T-helper 1 cell (primary cell): Measurements from ENCODE around the gene IL26.

Source experiments
- DNase-seq, 5 donors: peaks; one replicate each; pipeline ENCODE4 v3.0.0-alpha.2; 2012 to 2020
- total RNA-seq, 4 donors: gene quantifications; one replicate each; lab custom pipeline; 2026; lab: John Stamatoyannopoulos, UW

The IL26 gene, protein sequence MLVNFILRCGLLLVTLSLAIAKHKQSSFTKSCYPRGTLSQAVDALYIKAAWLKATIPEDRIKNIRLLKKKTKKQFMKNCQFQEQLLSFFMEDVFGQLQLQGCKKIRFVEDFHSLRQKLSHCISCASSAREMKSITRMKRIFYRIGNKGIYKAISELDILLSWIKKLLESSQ
- total RNA-seq = 0 to 0.15 (median 0) reads per million in 4 donors

DNA sequence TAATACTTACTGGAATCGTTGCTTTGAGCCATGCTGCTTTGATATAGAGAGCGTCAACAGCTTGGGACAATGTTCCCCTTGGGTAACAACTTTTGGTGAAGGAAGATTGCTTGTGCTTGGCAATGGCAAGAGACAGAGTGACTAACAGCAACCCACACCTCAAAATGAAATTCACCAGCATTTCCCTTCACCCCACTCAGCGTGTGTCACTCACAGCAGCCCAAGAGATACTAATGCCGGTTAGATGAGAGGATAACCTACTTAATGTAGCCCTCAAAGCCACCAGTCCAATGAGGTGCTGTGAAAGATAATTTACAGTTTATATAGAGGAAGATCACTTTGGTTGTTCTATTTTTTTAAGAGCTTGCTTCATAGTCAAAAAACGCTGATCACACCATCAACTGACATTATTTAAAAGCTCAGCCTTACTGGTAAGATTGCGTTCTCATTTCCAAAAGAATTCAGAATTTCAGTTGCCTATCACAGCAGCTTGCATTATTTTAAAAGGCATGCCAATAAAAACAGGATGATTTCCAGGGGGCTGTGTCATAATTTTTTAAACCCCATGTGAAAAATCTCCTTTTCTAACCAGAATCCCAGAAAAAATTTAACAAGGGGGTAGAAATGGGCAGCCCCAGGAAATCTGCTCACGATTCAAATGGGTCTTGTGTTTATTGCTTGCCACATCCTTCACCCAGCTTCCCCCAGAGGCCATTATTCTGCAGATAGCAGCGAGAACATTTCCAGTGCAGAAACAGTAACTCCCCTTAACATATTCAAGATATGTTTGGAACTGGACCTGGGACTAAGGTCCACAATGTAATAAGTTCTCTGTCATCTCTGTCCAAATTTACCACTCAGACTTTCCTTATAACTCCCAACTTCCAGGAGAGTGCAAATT, at the start of gene IL26:
IL26 (minus strand) TSS at position 235 of the 901 bp plus-strand sequence; CDS start at position 181, 54 bp downstream.
- peak in 1 of 5 donors; percentile 59 for DNase-seq

DNA sequence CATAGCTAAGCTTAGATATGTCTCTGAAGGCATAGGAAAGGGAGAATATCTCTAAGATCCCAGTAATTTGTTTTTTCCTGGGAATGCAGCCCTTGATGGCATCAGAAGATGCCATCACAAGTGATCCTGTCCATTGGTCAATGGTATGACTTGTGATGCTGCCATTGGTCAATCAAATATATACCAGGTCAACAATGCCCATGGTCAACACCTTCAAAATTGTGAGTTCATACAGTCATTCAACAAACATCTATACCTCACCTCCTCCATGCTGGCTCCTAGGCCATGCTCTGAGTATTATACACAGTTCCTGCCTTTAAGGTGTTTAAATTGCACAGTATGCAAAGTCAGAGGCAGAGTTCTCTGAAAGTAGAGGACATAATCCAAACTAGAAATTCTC, 47.1 kb upstream of the IL26 start:
- DNase-seq = no peak

DNA sequence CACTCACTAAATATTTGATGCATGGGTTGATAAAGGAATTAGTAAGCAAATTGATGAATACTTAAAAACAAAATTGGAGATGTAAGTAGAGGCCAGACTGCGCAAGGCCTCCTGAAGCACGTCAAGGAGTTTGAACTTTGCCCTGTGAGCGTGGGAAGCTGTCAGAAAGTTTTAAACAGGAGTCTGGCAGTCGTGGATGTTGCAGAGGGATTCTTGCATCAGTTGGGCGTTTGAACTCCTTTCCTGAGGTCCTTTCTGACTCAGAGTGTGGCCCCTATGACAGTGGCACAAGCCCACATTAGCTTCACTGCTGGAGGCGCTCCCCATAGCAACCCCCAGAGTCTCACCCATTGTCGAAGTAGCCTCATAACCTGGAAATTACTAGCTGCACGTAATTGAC, 45.7 kb upstream of the IL26 start:
- DNase-seq = no peak

DNA sequence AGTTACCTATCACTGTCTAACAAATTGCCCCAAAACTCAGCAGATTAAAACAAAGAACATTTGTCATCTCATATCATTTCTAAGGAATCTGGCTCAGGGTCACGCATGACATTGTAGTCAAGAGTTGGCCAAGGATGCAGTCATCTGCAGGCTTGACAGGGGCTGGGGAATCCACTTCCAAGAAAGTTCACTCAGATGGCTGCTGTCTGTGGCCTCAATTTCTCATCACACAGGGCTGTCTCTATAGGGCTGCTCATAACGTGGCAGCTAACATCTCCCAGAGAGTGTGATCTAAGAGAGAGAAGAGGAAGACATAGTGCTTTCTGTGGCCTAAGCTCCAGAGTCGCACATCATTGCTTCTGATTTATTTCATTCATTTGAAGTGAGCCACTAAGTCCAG, 44.7 kb upstream of the IL26 start:
- DNase-seq = no peak

DNA sequence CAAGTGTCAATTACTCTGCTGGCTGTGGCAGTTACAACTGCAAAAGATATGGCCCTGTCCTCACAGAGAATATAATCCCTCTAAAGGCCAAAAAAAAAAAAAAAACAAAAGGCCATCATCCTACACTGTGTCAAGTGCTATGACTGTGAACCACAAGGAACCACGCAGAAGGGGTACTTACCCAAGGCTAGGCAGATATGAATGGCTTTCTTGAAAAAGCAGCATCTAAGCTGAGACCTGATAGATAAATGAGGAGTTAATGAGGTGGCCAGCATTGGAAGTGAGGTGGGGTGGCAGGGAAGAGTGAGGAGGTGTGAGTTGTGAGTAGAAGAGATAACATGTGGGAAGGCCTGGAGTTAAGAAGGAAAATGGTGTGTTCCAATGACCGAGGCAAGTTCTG, 44.2 kb upstream of the IL26 start:
- no peak for DNase-seq

DNA sequence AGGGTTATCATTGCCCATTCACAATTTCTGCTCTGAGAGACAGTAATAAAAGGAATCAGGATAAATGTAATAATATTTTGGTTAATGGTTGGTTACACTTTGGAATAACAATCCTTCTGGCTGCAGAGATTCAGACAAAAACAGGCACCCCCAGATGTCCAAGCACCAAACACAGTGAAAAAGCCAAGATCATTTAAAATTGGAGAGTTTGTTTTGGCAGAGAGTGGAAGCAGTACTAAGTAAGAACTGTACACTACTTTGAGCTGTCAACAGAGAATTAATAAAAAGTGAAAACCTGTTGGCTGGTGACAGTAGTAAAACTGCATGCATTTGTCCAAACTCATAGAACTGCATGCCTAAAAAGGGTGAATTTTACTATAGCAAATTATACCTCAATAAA, 43.4 kb upstream of the IL26 start:
- no peak for DNase-seq

DNA sequence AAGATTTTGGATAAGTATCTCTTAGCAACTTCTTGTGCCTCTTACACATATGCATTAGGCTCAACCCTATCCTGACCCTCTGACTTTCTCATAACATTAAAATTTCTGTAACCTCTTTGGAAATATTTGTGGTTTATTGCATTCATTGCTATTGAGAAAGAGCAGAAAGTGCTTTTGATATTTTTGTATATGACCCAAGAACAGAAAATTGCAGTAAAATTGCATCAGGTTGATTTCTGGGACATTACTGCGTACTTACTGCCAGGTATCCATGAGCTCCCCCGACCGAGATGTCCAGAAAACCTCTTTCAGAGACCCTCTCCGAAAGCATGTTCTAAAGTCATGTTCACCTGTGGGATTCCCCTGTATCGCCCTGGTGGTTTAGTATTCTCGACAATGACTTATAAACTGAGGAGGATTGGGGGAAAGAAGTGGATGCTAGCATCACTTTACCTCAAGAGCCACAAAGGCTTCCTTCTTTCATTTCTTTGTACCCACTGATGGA, 42.3 kb upstream of the IL26 start:
- DNase-seq = peak in 1 of 5 donors; percentile 50

DNA sequence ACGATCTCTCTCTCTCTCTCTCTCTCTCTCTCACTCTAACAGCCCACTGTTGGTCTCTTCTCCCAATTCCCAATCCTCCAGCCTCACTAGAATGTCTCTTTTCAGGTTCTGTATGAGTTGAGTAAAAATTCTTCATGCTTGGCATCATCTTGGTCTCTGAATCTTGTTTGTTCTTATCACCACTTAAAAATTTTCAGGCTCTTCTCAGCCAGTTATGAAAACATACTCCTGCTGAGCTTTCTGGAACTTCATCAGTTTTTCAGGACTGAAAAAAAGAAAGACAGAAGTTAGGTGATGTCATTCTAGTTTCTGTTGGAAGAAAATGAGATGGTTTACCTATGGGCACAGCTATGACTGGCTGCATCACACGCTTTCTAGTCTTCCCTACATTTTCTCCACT, 39.2 kb upstream of the IL26 start:
- DNase-seq = no peak

DNA sequence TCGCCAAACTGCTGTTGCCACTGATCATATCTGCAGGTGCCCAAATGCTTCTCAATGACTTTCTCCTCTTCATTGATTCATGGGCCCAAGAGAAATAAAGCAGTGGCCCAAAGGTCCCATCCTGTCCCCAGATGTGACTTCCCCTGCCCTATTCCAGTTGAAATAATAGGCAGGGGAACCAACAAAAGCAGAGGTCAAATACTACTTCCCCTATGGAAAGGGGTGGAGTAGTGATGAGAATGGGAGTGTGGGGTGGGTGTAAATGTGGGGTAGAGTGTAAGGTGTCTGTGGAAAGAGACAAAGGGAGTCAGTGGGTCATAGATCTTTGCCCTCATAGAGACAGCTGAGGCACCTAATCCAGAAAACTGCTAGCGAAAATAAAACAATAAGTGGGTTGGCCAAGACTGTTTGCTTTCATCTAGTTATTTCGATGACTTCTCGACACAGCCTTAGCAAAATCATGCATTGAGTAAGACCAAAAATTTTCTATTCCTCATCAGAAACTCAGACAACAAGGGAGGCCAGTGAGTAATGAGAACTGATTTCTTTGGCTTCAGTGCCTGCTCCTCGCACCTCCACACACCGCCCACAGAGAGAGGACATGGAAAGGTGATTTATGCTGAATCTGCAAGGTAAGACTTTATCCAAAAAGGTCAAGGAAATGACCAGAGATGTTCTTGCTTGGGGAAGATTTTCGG, 38.7 kb upstream of the IL26 start:
- no peak for DNase-seq

DNA sequence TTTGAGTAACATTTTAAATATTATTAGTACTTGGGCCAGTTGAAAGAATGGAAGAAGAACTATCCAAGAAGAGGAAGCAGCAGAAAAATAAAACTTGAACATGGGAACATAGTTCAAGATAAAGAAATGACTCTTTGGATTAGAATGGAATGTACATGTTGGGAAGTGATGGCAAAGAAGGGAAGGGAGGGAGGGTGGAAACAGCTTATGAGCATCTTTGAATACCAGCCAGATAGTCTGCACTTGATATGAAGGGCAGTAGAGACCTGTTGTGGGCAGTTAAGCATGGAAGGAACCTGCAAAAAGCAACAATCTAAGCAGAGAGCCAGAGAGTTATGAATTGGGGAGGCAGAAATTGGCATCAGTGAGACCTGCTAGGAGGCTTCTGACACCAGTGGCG, 37.8 kb upstream of the IL26 start:
- no peak for DNase-seq

DNA sequence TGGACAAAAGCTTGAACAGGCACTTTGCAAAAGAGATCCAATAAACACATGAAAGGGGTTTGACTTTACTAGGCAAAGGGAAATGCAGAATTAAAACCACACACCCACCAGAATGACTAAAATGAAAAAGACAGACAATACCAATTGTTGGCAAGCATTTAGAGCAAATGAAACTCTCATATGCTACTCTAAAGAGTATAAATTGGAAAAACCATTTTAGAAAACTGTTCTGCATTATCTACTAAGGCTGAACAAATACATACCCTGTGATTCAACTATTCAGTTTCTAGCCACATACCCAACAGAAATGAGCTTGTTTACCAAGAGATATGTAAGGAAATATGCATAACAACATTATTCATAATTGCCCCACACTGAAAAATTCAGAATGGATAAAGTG, 36.3 kb upstream of the IL26 start:
- DNase-seq = no peak

DNA sequence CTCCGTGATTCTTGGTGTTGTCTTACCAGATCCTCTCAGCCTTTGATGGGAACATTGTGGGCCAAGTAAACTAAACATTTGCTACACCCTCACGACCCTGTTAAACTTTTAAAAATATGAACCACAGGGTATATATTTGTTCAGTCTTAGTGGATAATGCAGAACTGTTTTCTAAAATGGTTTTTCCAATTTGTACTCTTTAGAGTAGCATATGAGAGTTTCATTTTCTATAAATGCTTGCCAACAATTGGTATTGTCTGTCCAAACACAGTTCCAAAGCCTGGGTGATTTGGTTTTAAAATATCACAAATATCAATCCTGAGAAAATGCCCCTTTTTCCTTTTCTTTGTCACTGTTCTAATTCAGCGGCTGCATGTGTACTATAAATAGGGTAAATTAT, 34.5 kb upstream of the IL26 start:
- no peak for DNase-seq

DNA sequence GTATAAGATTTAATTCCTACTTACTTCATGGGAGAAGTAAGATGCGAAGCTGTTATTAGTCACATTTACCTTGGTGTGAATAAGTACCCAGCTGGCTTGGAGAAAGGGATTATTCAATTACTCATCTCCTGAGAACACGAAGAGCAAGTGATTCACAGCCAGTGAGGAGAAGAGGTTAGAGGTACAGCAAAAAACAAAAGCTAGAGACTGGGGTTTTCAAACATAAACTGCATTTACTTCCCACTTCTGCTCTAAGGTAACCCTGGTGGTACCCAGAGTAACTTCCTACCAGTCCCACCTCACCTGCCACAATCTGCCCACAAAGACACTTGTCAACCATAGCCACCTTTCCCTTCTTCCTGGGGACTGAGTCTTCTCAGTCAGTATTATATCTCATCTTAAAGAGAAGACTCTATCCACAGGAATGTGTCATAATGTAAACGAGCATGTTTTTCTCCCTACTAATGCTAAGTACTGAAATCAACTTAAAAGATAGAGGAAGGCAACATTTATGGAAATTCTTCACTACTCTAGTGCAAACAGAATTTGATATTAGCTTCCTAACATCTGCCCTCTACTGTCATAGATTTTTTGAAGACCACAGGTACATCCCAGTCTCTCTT, 33.8 kb upstream of the IL26 start:
- DNase-seq = no peak

DNA sequence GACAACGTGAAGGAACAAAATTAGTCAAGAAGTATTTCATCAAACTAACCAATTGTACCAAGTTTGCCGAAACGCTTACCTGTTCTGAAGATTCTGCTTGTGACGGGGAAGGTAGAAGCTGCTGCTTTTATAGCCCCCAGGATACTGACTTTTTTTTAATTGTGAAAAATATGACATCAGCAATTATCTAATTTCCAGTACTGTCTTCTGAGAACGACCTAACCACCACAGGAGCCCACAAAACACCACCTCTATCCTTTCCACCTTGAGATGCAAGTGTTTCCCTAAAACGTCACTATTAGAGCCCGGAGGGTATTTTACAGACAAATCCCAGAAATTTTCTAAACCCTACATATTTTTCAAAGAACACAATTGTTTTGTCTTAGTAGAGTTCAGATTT, 27.9 kb upstream of the IL26 start, which contains the start of gene IL22:
IL22 (minus strand) TSS at position 101 of the 400 bp plus-strand sequence. CDS start 156 bp downstream, outside the sequence.
- no peak for DNase-seq

DNA sequence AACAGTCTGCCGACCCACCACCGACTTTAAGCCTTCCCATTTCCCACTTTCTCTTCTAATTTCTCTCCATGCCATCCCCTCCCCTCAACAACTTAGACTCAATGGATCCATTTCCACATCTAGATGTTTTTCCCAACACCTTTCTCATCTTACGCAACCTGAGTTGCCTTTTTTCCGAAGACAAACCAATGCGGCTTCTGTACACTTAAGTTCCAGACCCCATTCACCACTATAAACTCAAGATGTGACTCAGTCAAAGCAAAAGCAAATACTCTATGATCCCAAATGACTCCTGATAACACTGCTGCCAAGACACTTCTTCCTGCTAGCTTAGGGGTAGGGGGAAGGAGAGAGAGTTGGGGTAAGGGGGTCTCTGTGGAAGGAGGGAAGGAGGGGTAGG, 26.5 kb upstream of the IL26 start:
- DNase-seq = no peak

DNA sequence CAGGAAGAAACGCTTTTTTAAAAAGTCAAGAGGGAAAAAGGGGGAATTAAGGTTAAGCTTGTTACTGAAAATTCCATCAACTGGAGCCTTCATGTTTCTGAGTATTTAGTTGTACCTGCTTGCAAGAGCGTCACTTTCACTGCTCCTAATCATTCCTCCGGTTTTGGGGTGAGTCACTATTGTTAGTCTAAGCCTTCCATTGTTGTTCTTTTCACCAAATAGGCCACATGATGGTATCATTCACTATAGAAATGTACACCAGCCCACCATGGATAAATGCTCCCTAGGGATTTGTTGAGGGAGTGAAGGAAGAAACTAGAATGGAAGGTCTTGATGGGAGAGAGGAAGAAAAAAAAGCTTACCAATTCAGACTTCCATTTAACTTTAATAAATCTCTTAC, 24.8 kb upstream of the IL26 start:
- DNase-seq = no peak

DNA sequence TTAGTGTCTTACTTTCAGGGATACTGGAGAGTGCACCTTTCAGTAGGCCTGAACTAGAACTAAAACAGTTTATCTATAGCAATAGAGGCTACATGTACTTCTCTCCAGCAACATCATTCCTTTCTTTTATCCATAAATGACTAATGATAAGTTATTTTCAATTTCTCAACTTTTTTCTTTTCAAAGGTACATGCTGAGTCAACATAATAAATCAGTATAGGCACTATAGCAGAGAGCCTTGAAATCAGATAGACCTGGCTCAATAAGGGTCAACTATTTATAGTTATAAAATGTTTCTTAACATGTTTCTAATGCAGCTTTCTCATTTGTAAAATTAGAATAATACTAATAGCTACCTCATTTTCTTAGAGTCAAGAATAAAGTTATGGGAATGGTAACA, 22.2 kb upstream of the IL26 start:
- no peak for DNase-seq

DNA sequence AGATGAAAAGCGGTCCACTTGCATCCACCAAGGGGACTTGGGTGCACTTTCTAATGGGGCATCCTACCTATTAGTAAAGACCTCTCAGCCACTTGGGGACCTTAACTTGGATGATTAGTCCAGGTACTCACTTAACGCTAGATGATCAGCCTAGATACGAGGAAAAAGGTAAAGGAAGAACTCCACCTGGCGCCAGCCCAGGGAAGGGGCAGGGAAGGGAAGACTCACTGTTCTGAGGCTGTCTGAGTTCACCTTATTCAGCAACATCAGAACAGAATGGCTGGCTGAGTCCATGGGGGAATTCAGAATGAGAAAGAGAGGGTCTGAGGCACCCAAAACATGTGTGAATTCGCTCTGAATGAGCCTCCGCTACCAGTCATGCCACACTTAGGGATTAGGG, 20.7 kb upstream of the IL26 start:
- no peak for DNase-seq

DNA sequence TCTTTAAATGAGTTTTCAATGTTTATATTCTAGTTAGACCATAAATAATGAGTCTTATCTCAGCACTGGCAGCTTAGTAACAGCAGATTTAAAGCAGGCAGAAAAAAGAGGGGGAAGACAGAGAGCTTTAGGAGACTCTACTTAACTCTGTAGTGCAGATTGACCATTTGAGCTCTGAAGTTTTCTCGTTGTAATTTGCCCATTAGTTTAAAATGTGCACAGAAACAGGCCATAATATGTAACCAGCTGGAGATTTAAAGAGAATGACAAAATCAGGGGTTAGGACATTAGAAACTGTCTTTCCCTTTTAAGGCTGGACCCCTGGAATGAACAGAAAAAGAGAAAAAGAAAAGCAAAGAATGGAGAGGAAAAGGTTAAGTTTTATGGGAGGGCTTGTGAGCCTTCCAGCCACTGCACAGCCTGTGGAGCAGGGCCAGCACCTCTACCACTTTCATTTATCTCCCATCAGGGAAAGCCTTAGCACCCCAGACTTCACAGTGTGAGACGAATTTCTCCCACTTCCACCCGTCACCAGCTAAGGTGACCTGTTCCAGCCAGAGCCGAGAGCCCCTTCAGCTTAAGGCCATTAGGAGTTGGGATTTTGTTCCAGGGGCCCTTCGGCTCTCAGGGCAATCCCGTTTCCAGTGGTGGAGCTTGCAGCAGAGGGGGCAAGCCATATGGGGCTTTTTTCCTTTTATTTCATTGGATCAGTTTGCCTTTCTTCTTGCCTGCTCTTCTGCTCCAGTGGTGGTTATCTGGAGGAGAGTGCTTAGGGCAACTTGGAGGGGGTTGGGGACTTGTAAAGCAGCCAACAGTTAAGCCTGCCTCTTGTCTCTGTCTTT, 19.8 kb upstream of the IL26 start:
- no peak for DNase-seq

DNA sequence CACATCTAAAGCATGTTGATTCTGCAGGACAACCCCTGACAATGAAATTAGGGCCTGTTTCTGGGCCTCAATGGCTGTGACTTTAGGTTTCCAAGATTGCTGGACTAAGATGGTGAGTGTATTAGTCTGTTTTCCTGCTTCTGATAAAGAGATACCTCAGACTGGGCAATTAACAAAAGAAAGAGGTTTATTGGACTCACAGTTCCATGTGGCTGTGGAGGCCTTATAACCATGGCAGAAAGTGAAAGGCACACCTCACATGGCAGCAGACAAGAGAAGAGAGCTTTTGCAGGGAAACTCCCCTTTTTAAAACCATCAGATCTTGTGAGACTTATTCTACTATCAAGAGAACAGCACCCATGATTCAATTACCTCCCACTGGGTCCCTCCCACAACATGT, 17.2 kb upstream of the IL26 start:
- DNase-seq = no peak

DNA sequence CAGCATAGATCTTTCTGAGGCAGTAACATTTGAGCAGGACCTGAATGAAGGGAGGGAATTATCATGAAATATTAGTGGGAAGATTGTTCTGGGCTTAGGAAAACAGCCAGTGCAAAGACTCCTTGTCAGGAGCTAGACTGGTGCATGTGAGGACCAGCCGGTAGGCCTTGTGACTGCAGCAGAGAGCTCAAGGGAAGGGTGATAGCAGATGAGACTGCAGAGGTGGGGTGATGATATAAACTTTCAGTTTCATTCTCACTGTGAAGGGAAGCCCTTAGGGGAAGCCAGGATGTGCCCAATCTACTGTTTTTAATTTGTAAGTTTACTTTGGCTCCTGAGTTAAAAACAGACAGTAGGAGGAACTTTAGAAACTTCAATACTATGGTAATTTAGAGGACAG, 15.4 kb upstream of the IL26 start:
- peak in 3 of 5 donors; percentile 10 to 90 (median 25) for DNase-seq

DNA sequence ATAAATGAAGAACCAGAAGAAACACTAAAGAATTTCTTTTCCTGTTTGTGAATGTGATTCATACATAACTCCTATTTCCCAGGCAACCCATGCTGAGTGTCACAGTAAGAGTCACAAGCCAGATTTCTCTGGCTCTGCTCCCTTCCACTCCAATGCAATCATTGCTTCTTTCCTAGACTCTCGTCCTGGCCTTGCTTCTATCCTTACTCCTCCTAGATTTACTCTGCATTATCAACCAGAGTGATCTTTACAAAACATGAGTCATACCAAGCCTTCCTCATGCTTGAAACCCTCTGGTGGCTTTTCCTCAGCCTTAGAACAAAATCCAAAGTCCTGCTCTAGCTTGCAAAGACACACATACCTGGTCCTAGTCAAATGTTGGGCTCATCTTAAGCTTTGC, 14.5 kb upstream of the IL26 start:
- DNase-seq = peak in 1 of 5 donors; percentile 55
